AG08395 (cell line): Measurements from ENCODE around the gene NBL1.

ENCODE experiments used
- DNase-seq: peaks from one replicate; pipeline ENCODE4 v3.0.0; 2012; ENCODE audit warnings: mixed read lengths, low spot score

Gene NBL1

DNA sequence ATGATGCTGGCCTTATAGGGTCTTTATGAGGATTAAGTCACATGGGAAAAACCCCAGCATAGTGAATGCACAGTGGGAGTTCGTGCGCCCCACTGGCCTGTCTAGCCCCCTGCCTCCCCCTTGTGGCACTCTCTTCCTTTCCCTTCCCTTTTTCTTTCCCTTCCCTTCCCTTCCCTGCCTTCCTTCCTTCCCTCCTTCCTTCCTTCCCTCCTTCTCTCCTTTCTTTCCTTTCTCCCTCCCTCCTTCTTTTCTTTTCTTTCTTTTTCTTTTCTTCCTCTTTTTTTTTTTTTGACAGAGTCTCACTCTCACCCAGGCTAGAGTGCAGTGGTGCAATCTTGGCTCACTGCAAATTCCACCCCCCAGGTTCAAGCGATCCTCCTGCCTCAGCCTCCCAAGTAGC lies 59.2 kb downstream of the NBL1 start:
- DNase-seq, result no peak

DNA sequence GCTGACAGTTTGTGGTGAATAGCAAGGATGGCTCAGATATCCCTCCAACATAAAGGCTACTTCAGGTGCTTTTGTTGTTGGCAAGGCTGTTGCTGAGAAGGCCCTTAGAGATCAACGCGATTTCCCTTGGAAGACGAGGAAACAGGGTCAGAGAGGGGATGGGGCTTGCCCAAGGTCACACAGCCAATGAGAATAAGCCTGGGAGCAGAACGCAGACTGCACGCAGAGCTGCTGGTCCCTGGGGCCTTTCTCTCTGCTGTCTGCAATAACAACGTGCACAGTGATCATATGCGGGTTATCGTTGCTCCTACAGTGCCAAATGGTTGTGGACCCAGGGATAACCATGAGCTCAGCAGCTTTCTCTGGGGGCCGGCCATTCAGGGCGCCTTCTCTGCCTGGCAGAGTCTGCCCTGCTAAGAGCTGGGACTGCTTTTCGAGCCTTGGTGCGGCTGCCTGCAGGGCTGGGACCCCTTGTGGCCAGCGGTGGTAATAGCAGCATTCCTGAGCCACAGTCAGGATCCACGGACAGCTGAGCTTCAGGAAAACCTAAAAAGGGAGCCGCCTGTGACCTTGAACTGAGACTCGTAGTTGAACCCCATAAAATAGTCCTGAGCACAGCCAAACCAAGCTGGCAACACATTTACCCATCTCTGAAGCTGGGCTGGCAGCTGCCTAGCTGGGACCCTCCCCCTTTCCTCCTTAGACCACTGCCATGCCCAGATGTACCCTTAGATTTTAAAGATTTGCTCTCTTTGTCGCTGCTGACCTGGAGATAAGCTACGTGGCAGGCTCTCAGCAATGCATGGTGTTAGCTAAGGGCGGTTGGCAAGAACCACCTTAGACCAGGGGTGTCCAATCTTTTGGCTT lies 60.4 kb downstream of the NBL1 start:
- peak; percentile 95 for DNase-seq

DNA sequence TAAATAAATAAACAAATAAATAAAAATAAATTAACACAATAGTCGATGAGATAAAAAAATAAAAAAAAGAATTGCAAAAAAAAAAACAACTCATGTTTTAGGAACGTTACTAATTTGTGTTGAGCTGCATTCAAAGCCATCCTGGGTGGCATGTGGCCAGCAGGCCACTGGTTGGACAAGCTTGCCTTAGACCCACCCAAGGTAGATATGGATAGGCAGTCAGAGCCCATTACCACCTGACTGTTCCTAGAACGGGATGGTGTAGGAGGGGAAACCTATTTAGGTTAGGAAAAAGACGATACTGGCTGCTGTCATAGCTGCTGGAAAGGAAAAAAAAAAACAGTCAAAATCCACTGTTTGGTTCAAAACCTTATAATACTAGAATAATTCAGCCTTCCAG lies 61.4 kb downstream of the NBL1 start:
- no peak for DNase-seq

DNA sequence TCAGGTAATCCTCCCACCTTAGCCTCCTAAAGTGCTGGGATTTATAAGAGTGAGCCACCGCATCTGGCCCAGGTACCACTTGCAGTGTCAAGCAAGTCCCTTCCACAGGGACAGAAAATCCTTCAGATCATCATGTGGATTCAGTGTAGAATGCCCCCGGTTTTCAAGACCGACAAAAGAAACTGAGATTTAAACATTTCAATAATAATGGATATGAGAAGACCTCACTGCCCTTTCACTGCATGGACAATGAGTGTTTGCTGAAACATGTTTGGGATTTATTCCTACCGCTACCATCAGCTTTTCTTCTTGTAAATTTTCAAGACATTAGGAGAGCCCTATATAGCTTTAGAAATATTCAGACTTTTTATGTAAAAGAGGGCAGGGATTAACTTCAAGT lies 62.0 kb downstream of the NBL1 start:
- no peak for DNase-seq
